Activated naive CD8-positive, alpha-beta T cell treated with anti-CD3 and anti-CD28 coated beads, Interleukin-2, amount 10 ng/mL, durations not matched to agents 7 days and 5 days (primary cell): ENCODE data around the gene LRCH4. TPM values are rescaled to one million over a fixed set of nuclear protein-coding genes. Genes with fewer than 3 reads are reported as not detected.
"Not testable (repeated sequence)": the region's sequence is repeated elsewhere in the genome, so short reads cannot be mapped to it uniquely, and the experiment has no call there.

ENCODE experiments used
- ATAC-seq: fragments of 150-1000 bp; cut with Tn5 transposase; one replicate; pipeline ENCODE4 v1.10.0; 2021; ENCODE audit warnings: low read depth, moderate library complexity
- POLR2A ChIA-PET: fragments of 350-600 bp; sonication (Branson Sonifier 250); formaldehyde crosslinking; loops from one replicate; lab custom pipeline; 2021; ENCODE audit warnings: antibody characterized with exemption; lab: Charles Lee
- DNase-seq: peaks from one replicate; pipeline ENCODE4 v3.0.0; 2021
- H3K27ac Mint-ChIP-seq: one replicate; pipeline ENCODE4 v1.8.0; 2022; ENCODE audit warnings: mild to moderate bottlenecking, mixed read lengths
- H3K27me3 Mint-ChIP-seq: one replicate; pipeline ENCODE4 v1.8.0; 2022; ENCODE audit warnings: mild to moderate bottlenecking, moderate library complexity, mixed read lengths
- H3K36me3 Mint-ChIP-seq: one replicate; pipeline ENCODE4 v1.8.0; 2021; ENCODE audit warnings: mild to moderate bottlenecking, mixed read lengths
- H3K4me1 Mint-ChIP-seq: one replicate; pipeline ENCODE4 v1.8.0; 2021; ENCODE audit warnings: mixed read lengths
- H3K4me3 Mint-ChIP-seq: one replicate; pipeline ENCODE4 v1.8.0; 2022; ENCODE audit warnings: mild to moderate bottlenecking, moderate library complexity, mixed read lengths
- H3K9me3 Mint-ChIP-seq: one replicate; pipeline ENCODE4 v1.8.0; 2021; ENCODE audit warnings: mixed read lengths
- total RNA-seq, 2 experiments: library from RNA; stranded (reverse); gene quantifications; one replicate each; pipeline ENCODE4 v1.2.3, GENCODE V29; 2021

Gene LRCH4
- total RNA-seq, 2 experiments from 2014 or later, result 239 to 258 TPM

DNA sequence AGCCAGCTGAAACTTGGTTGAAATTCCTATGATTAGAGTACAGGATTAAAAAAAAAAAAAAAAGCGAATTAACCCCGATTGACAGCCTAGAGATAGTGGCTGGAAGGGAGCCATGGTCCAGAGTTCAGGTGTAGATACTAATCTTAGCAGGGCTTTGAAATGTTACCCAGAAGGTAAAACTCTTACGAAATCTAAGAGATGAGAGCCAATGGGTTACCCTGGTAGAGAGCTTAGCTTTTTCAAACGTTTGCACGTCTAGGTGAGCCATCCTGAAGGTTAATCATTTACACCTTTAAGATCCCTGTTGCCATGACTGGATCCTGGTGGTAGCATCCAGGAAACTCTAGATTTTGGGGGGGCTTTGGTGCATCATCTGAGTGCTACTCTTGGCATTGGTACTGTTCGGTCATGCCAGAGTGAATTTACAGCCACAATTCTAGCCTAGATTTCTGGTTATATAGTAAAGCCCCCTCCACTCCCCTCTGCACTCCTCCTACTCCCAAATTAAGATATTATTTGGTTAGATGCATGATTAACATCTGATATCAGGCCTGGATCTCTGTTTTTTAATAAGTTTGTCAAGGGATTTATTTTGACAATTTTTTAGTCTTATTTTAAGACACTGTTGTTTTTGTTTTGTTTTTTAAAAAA is 45.7 kb downstream of the LRCH4 start:
- peaks cover 8% of the 10 kb centered on the region for H3K36me3 Mint-ChIP-seq
- H3K27me3 Mint-ChIP-seq, result no peaks in the 10 kb centered on the region
- no peak for ATAC-seq
- DNase-seq, result no peak
- peak overlapping the region; percentile 100 for H3K4me3 Mint-ChIP-seq
- no peaks in the 10 kb centered on the region for H3K9me3 Mint-ChIP-seq
- H3K4me1 Mint-ChIP-seq, result peaks cover 48% of the 10 kb centered on the region
- POLR2A ChIA-PET, result interaction anchor here (0.7 to 3.0 kb wide), 6 partner anchors 9 to 981 kb away, joined by 4 to 34 read pairs (median 4); partner anchors contain the start of genes FBXO24 and LRCH4
- H3K27ac Mint-ChIP-seq, result peak overlapping the region; percentile 77

DNA sequence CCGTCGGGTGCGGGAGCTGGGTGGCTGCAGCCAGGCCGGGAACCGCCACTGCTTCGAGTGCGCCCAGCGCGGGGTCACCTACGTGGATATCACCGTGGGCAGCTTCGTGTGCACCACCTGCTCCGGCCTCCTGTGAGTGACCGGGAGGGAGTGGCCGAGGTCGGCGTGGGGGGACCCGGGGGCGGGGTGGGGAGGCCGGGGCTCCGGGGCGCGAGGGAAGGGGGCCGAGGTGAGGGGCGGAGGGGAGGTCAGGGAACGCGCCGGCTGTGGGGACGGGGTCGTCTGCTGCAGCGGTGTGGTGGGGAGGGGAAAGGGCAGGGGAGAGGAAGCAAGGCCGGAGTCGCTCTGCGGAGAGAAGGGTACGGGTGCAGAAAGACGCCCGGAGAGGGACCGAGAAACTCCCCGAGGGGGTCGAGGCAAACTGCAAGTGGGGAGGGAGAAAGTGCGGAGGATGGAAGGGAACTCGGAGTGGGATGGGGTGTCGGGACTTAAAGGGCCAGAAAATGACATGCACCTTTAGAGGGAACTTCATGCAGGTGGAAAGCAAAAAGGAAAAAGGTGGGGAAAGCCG is 46.4 kb downstream of the LRCH4 start:
- Mint-ChIP-seq H3K27ac (peak overlapping the region; percentile 98), H3K4me3 (peak overlapping the region; percentile 100), H3K27me3 (no peaks in the 10 kb centered on the region), H3K36me3 (peaks cover 8% of the 10 kb centered on the region), H3K9me3 (no peaks in the 10 kb centered on the region), H3K4me1 (peaks cover 41% of the 10 kb centered on the region)
- DNase-seq (peak; percentile 42), ATAC-seq (no peak)
- POLR2A ChIA-PET, result interaction anchor here (0.6 to 3.0 kb wide), 16 partner anchors 10 to 605 kb away, joined by 3 to 34 read pairs (median 4); partner anchors contain the start of genes FBXO24, LRCH4, NYAP1 and POP7

DNA sequence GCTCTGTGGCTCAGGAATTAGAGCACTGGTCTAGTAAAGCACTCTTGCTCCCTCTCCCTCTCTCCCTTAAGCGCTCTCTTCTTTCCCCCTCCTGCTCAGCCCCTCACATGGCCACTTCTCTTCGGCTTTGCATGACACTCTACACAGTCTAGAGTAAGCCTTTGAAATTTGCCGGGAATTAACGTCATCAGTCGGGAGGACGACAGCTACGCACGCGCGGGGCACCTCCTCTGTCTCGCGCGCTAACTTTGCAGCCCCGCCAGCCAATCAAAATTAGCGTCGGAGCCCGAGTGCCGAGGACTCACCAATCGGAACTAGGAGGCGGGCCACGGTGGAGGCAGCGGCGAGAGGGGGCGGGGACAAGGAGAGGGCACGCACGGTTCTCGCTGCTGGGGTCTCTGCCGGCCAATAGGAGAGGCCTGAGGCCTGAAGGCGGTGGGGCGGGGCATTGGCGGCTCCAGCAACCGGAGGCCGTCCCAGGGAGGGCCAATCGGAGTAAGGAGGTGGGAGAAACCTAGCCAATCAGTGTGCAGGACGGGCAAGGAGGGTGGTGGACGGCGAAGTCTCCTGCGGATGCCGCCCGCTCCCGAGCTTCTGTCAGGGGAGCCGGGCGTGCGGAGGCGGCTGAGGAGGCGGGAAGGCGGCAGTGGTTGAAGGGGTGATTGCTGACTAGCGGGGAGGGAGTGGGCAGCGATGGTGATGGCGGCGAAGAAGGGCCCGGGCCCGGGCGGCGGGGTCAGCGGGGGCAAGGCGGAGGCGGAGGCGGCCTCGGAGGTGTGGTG is 47.1 kb downstream of the LRCH4 start, which contains the start of gene AGFG2:
Gene AGFG2 (plus strand): TSS at position 550 of the 782 bp plus-strand sequence. CDS start 144 bp downstream, at position 694.
- Mint-ChIP-seq H3K36me3 (peaks cover 8% of the 10 kb centered on the region), H3K4me1 (peaks cover 34% of the 10 kb centered on the region), H3K9me3 (no peaks in the 10 kb centered on the region), H3K27ac (peak within 1 kb of the TSS; percentile 98), H3K4me3 (peak within 1 kb of the TSS; percentile 100), H3K27me3 (no peaks in the 10 kb centered on the region)
- ATAC-seq (peak; percentile 97), DNase-seq (peak; percentile 99)
- POLR2A ChIA-PET, result interaction anchor here (0.6 to 3.0 kb wide), 21 partner anchors 10 to 605 kb away, joined by 3 to 34 read pairs (median 4); partner anchors contain the start of genes FBXO24, LRCH4, NYAP1 and POP7

DNA sequence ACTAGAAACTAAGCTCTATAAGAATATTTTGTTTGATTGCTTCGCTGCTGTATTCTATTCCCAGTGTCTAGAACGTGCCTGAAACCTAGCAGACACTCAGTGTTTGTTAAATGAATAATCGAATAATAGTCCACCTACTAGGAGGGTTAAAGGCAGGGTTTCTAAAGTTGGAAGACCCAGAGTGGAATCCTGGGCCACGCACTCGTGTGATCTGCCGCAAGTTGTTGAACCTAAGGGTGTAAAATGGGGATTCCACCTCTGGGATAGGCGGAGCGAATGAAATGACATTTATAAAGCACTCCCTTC is 47.6 kb downstream of the LRCH4 start:
- Mint-ChIP-seq H3K36me3 (peaks cover 8% of the 10 kb centered on the region), H3K9me3 (no peaks in the 10 kb centered on the region), H3K4me3 (peak overlapping the region; percentile 100), H3K27me3 (no peaks in the 10 kb centered on the region), H3K4me1 (peaks cover 29% of the 10 kb centered on the region), H3K27ac (peak overlapping the region; percentile 98)
- DNase-seq (no peak), ATAC-seq (no peak)
- POLR2A ChIA-PET, result interaction anchor here (0.8 to 3.0 kb wide), 9 partner anchors 11 to 102 kb away, joined by 3 to 34 read pairs (median 3); partner anchors contain the start of genes FBXO24, LRCH4 and NYAP1

DNA sequence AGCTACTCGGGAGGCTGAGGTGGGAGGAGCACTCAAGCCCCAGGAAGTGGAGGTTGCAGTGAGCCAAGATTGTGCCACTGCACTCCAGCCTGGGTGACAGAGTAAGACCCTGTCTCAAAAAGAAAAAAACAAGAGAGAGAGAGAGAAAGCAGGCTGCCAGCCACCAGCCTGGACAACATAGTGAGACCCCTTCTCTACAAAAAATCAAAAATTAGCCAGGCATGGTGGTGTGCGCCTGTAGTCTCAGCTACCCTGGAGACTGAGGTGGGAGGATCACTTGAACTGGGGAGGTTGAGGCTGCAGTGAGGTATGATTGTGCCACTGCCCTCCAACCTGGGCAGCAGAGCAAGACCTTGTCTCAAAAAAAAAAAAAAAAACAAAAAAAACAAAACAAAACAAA is 49.2 kb downstream of the LRCH4 start:
- DNase-seq, H3K36me3 Mint-ChIP-seq, H3K27ac Mint-ChIP-seq, H3K9me3 Mint-ChIP-seq, ATAC-seq, H3K27me3 Mint-ChIP-seq, POLR2A ChIA-PET, H3K4me3 Mint-ChIP-seq: not testable (repeated sequence)
- peaks cover 15% of the 10 kb centered on the region for H3K4me1 Mint-ChIP-seq

DNA sequence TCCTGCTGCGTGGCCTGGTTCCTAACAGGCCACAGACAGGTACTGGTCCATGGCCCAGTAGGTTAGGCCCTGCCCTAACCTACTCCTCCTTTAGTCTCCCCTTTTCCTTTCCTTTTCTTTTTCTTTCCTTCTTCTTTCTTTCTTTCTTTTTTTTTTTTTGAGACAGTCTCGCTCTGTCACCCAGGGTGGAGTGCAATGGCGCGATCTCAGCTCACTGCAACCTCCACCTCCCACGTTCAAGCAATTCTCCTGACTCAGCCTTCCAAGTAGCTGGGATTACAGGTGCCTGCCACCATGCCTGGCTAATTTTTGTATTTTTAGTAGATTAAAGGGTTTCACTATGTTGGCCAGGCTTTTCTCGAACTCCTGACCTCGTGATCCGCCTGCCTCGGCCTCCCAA is 49.9 kb downstream of the LRCH4 start:
- H3K36me3 Mint-ChIP-seq, H3K27ac Mint-ChIP-seq, H3K27me3 Mint-ChIP-seq, H3K9me3 Mint-ChIP-seq, DNase-seq, H3K4me1 Mint-ChIP-seq, H3K4me3 Mint-ChIP-seq, ATAC-seq: not testable (repeated sequence)
- POLR2A ChIA-PET, result interaction anchor here (0.8 kb wide), 1 partner anchor 57 kb away, joined by 4 read pairs; the partner anchor contains the start of gene TSC22D4

DNA sequence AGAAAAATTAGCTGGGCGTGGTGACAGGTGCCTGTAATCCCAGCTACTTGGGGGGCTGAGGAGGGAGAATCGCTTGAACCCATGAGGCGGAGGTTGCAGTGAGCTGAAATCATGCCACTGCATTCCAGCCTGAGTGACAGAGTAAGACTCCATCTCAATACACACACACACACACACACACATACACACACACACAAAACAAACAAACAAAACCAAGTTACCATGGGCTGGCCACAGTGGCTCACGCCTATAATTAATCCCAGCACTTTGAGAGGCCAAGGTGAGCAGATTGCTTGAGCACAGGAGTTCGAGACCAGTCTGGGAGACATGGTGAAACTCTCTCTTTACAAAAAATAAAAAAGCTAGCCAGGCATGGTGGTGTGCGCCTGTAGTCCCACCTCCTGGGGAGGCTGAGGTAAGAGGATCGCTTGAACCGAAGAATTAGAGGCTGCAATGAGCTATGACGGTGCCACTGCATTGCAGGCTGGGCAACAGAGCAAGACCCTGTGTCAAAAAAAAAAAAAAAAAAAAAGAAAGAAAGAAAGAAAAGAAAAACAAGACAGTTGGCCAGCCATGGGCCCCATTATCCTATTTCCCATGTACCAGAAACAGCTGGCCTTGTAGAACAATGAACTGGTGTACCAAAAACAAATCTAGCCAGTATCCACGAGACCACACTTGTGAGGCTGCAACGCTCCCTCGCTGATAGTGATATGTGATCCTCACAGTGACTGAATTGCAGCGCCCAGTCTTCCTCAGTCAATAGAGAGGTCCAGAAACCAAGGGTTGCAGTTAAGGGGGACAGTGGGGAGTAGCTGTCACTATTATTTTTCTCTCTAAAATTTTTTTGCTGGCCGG is 53.5 kb downstream of the LRCH4 start:
- DNase-seq, result no peak
- Mint-ChIP-seq H3K9me3 (no peaks in the 10 kb centered on the region), H3K4me3 (no peak overlapping the region), H3K36me3 (no peaks in the 10 kb centered on the region), H3K27me3 (peaks cover 1% of the 10 kb centered on the region), H3K4me1 (no peaks in the 10 kb centered on the region), H3K27ac (no peak overlapping the region)
- no peak for ATAC-seq
- POLR2A ChIA-PET, result no interaction called here

DNA sequence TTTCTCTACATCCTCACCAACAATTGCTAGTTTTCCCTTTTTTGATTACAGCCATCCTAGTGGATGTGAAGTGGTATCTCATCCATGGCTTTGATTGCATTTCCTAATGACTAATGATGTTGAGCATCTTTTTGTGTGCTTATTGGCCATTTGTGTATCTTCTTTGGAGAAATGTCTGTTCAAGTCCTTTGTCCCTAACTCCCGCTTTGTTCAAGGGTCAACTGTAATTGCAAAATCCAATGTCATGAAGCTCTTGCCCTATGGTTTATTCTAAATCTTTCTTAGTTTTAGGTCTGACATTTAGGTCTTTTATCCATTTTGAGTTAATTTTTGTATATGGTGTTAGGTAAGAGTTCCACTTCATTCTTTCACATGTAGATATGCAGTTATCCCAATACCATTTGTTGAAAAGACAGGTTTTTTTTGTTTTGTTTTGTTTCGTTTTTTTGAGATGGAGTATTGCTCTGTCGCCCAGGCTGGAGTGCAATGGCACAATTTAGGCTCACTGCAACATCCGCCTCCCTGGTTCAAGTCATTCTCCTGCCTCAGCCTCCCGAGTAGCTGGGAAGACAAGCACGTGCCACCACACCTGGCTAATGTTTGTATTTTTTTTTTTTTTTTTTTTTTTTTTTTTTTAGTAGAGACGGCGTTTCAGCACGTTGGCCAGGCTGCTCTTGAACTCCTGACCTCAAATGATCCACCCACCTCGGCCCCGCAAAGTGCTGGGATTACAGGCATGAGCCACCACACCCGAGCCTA is 57.6 kb downstream of the LRCH4 start:
- ATAC-seq, H3K4me3 Mint-ChIP-seq, H3K36me3 Mint-ChIP-seq, H3K27ac Mint-ChIP-seq, H3K27me3 Mint-ChIP-seq, H3K4me1 Mint-ChIP-seq, H3K9me3 Mint-ChIP-seq, DNase-seq: not testable (repeated sequence)
- POLR2A ChIA-PET, result interaction anchor here (1.0 kb wide), 1 partner anchor 10 kb away, joined by 3 read pairs; no protein-coding TSS in a partner anchor

Other genes starting within 250 kb of the LRCH4 start
- gene PILRB, start 228.0 kb downstream of the LRCH4 start, total RNA-seq, result 10 to 100 TPM; 91.3 to 96.4 TPM
- 1 to 10 TPM; 4.1 to 5.1 TPM for gene PILRA, start 212.6 kb downstream of the LRCH4 start, total RNA-seq
- 1 to 10 TPM; 6.2 to 6.5 TPM for gene ZCWPW1, start 157.4 kb downstream of the LRCH4 start, total RNA-seq
- 10 to 100 TPM; 48.5 to 49.0 TPM for gene MEPCE, start 156.3 kb downstream of the LRCH4 start, total RNA-seq
- 10 to 100 TPM; 84.4 to 93.6 TPM for gene PPP1R35, start 149.6 kb downstream of the LRCH4 start, total RNA-seq
- 1 to 10 TPM; 3.5 to 5.9 TPM for gene SPACDR, start 121.9 kb downstream of the LRCH4 start, total RNA-seq
- gene TSC22D4, start 106.9 kb downstream of the LRCH4 start, total RNA-seq, result 100 to 1,000 TPM; 157 to 159 TPM
- under 1 TPM; 0.42 to 0.54 TPM for gene NYAP1, start 102.2 kb downstream of the LRCH4 start, total RNA-seq
- gene AGFG2, start 46.9 kb downstream of the LRCH4 start, total RNA-seq, result 10 to 100 TPM; 51.6 to 54.7 TPM
- 10 to 100 TPM; 54.3 to 57.6 TPM for gene SAP25, start 12.2 kb downstream of the LRCH4 start, total RNA-seq
- 1 to 10 TPM; 1.1 to 1.2 TPM for gene FBXO24, start 199 bp upstream of the LRCH4 start, total RNA-seq
- 10 to 100 TPM; 14.4 to 16.4 TPM for gene PCOLCE, start 16.2 kb upstream of the LRCH4 start, total RNA-seq
- gene MOSPD3, start 26.4 kb upstream of the LRCH4 start, total RNA-seq, result 10 to 100 TPM; 27.4 TPM
- gene TFR2, start 55.4 kb upstream of the LRCH4 start, total RNA-seq, result 10 to 100 TPM in 1 of 2 experiments, 1 to 10 TPM in 1; 9.1 to 11.0 TPM
- gene ACTL6B, start 70.3 kb upstream of the LRCH4 start, total RNA-seq, result not detected
- gene GNB2, start 87.6 kb upstream of the LRCH4 start, total RNA-seq, result 100 to 1,000 TPM; 203 to 216 TPM
- gene GIGYF1, start 108.1 kb upstream of the LRCH4 start, total RNA-seq, result 10 to 100 TPM; 71.5 to 75.2 TPM
- gene POP7, start 120.0 kb upstream of the LRCH4 start, total RNA-seq, result 10 to 100 TPM; 29.6 to 32.8 TPM
- gene EPO, start 134.3 kb upstream of the LRCH4 start, total RNA-seq, result under 1 TPM in 1 of 2 experiments, not detected in 1; 0.22 TPM
- not detected for gene ZAN, start 147.5 kb upstream of the LRCH4 start, total RNA-seq
- 1 to 10 TPM; 3.1 to 3.3 TPM for gene EPHB4, start 241.4 kb upstream of the LRCH4 start, total RNA-seq